ENCODE data around the gene NXN.

DNA sequence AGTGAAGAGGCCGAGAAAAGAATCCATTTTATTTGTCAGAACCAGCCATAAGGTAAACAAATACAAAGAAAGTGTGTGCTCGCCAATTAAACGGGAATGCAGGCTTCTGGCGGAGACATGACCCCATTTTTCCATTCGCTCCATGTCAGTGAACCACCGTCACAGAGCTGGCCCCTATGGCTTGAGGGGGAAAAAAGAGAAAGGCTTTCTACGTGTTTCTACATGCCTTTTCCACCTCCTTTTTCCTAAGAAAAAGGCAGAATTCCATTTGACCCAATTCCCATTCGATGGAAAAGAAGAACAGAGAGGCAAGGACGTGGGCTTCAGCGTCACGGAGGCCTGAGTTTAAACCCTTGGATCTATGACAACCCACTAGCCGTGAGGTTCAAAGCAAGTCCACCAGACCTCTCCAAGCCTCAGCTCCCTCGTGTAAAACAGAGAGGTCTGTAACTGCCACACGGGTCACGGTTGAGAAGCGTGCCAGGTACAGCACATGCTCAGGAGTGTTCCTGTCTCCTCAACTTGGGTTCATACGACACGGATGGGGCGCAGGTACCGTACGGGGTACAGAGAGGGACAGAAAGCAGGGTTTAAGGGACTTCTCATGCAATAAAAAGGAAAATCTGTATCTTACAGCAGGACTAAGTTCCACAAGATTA is 91.9 kb downstream of the NXN start:
- TF ChIP-seq, protein P1, sequence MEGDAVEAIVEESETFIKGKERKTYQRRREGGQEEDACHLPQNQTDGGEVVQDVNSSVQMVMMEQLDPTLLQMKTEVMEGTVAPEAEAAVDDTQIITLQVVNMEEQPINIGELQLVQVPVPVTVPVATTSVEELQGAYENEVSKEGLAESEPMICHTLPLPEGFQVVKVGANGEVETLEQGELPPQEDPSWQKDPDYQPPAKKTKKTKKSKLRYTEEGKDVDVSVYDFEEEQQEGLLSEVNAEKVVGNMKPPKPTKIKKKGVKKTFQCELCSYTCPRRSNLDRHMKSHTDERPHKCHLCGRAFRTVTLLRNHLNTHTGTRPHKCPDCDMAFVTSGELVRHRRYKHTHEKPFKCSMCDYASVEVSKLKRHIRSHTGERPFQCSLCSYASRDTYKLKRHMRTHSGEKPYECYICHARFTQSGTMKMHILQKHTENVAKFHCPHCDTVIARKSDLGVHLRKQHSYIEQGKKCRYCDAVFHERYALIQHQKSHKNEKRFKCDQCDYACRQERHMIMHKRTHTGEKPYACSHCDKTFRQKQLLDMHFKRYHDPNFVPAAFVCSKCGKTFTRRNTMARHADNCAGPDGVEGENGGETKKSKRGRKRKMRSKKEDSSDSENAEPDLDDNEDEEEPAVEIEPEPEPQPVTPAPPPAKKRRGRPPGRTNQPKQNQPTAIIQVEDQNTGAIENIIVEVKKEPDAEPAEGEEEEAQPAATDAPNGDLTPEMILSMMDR (IDR thresholded peaks at IDR 0.05) = no peak
- TF ChIP-seq POLR2A (IDR thresholded peaks at IDR 0.05) = no peak
